Liver (tissue), 9 donors: ENCODE data around the gene NDFIP2. TPM values are rescaled to one million over a fixed set of nuclear protein-coding genes. Genes with fewer than 3 reads are reported as not detected.

ENCODE experiments used
- DNase-seq: peaks from one replicate; pipeline ENCODE4 v3.0.0-alpha.2; 2017; ENCODE audit warnings: low spot score
- H3K27ac ChIP-seq, 2 donors: one replicate each; pipeline ENCODE4 v1.7.0; 2013; ENCODE audit warnings: inconsistent platforms in 2 of 2, low read length in 2 of 2, control low read depth in 1 of 2, low read depth in 1 of 2, mild to moderate bottlenecking in 1 of 2
- H3K27me3 ChIP-seq, 4 donors: one replicate each; pipeline versions ENCODE4 v1.6.1 to v1.7.0; 2013; ENCODE audit warnings: low read length in 3 of 4, inconsistent platforms in 1 of 4, mild to moderate bottlenecking in 1 of 4, moderate library complexity in 1 of 4; ENCODE audit not compliant: control insufficient read depth in 4 of 4, insufficient read depth in 4 of 4
- H3K36me3 ChIP-seq, 4 donors: one replicate each; pipeline versions ENCODE4 v1.6.1 to v1.7.0; 2013; ENCODE audit warnings: low read length in 3 of 4, mild to moderate bottlenecking in 3 of 4, low read depth in 1 of 4, moderate library complexity in 1 of 4; ENCODE audit not compliant: control insufficient read depth in 4 of 4, insufficient read depth in 3 of 4
- H3K4me1 ChIP-seq, 4 donors: one replicate each; pipeline versions ENCODE4 v1.6.1 to v1.7.0; 2013; ENCODE audit warnings: low read length in 3 of 4, mild to moderate bottlenecking in 3 of 4, moderate library complexity in 1 of 4; ENCODE audit not compliant: control insufficient read depth in 4 of 4, insufficient read depth in 4 of 4
- H3K4me3 ChIP-seq, 3 donors: one replicate each; pipeline versions ENCODE4 v1.6.1 to v1.7.0; 2013; ENCODE audit warnings: low read length in 3 of 3, control low read depth in 1 of 3, low read depth in 1 of 3, mild to moderate bottlenecking in 1 of 3
- H3K9ac ChIP-seq, 2 donors: one replicate each; pipeline ENCODE4 v1.7.0; 2013; ENCODE audit warnings: low read length in 2 of 2, mild to moderate bottlenecking in 2 of 2, moderate library complexity in 2 of 2, control low read depth in 1 of 2, low read depth in 1 of 2
- H3K9me3 ChIP-seq, 4 donors: one replicate each; pipeline versions ENCODE4 v1.6.1 to v1.7.0; 2013; ENCODE audit warnings: low read length in 3 of 4; ENCODE audit not compliant: control insufficient read depth in 4 of 4
- ATF3 ChIP-seq: IDR thresholded peaks from 2 replicates; pipeline ENCODE4 v1.6.1; 2016; ENCODE audit warnings: antibody characterized with exemption
- CTCF ChIP-seq: fragments of 150-350 bp; IDR thresholded peaks from 2 replicates; pipeline ENCODE4 v1.5.1; 2017; ENCODE audit warnings: improper control_type of control experiment, low read depth, low read length; ENCODE audit not compliant: missing input control
- FOXA1 ChIP-seq: IDR thresholded peaks from 2 replicates; pipeline ENCODE4 v1.6.1; 2016; ENCODE audit warnings: antibody characterized with exemption
- FOXA2 ChIP-seq: IDR thresholded peaks from 2 replicates; pipeline ENCODE4 v1.6.1; 2016; ENCODE audit warnings: antibody characterized with exemption
- GABPA ChIP-seq, 2 donors: IDR thresholded peaks in 1 of 2; conservative IDR thresholded peaks in 1 of 2; 2 replicates each; pipeline ENCODE4 v1.6.1; 2016; ENCODE audit warnings: antibody characterized with exemption in 2 of 2, mild to moderate bottlenecking in 1 of 2, moderate library complexity in 1 of 2
- HNF4G ChIP-seq: IDR thresholded peaks from 2 replicates; pipeline ENCODE4 v1.6.1; 2016; ENCODE audit warnings: antibody characterized with exemption
- JUND ChIP-seq, 2 donors: IDR thresholded peaks; 2 replicates each; pipeline ENCODE4 v1.6.1; 2016; ENCODE audit warnings: antibody characterized with exemption in 2 of 2
- MAX ChIP-seq: IDR thresholded peaks from 2 replicates; pipeline ENCODE4 v1.6.1; 2016; ENCODE audit warnings: antibody characterized with exemption
- NR2F2 ChIP-seq: IDR thresholded peaks from 2 replicates; pipeline ENCODE4 v1.6.1; 2016; ENCODE audit warnings: antibody characterized with exemption
- RAD21 ChIP-seq, 2 donors: IDR thresholded peaks; 2 replicates each; pipeline ENCODE4 v1.6.1; 2016; ENCODE audit warnings: antibody characterized with exemption in 2 of 2, mild to moderate bottlenecking in 2 of 2
- REST ChIP-seq: IDR thresholded peaks from 2 replicates; pipeline ENCODE4 v1.6.1; 2016; ENCODE audit warnings: antibody characterized with exemption, mild to moderate bottlenecking
- RXRA ChIP-seq, 2 donors: IDR thresholded peaks; 2 replicates each; pipeline ENCODE4 v1.6.1; 2017 to 2018; ENCODE audit warnings: antibody characterized with exemption in 2 of 2, mild to moderate bottlenecking in 1 of 2
- SP1 ChIP-seq: IDR thresholded peaks from 2 replicates; pipeline ENCODE4 v1.6.1; 2018; ENCODE audit warnings: antibody characterized with exemption, mild to moderate bottlenecking
- TAF1 ChIP-seq: conservative IDR thresholded peaks from 2 replicates; pipeline ENCODE4 v1.6.1; 2016; ENCODE audit warnings: antibody characterized with exemption, mild to moderate bottlenecking
- YY1 ChIP-seq: IDR thresholded peaks from 2 replicates; pipeline ENCODE4 v1.6.1; 2016; ENCODE audit warnings: antibody characterized with exemption, mild to moderate bottlenecking
- ZBTB33 ChIP-seq: IDR thresholded peaks from 2 replicates; pipeline ENCODE4 v1.6.1; 2016; ENCODE audit warnings: antibody characterized with exemption
- WGBS: extraction: QIAGEN DNeasy Blood & Tissue Kit; methylation state at CpG from one replicate; pipeline ENCODE4 v1.1.7; 2013; 5-methylcytosine and 5-hydroxymethylcytosine counted together
- polyA plus RNA-seq, 2 donors: library from polyadenylated mRNA; stranded (reverse) in 1 of 2; unstranded in 1 of 2; fragments of 200-250 nt in 1 of 2; fragments of >200 nt in 1 of 2; fragmentation: Nextera tagmentation in 1 of 2; extraction: Ambion mirVana in 1 of 2; gene quantifications; one replicate each; pipeline versions ENCODE4 v1.2.1 to v1.2.3, GENCODE V29; 2013 to 2015
- total RNA-seq, 2 donors: library from RNA; depleted of rRNA; stranded (reverse); fragments of >200 nt; gene quantifications; one replicate each; pipeline ENCODE4 v1.2.3, GENCODE V29; 2014
- donor health status: healthy.
- donor health status: healthy.
- donor health status: healthy.
- donor health status: healthy.
- donor health status: healthy.

The NDFIP2 gene
- total and polyA plus RNA-seq, 4 donors, result 15.5 to 22.2 (median 16.3) TPM

- WGBS, result 69% methylated on average over 4 of the region's 4 CpGs
- DNase-seq, result no peak
- TF ChIP-seq CTCF, result no peak
- no peak for TF ChIP-seq FOXA1
- no peak for TF ChIP-seq MAX
- TF ChIP-seq REST, result no peak
- TF ChIP-seq TAF1, result no peak
- TF ChIP-seq ZBTB33, result no peak
- TF ChIP-seq YY1, result no peak
- TF ChIP-seq NR2F2, result no peak
- TF ChIP-seq JUND (IDR thresholded peaks at IDR 0.05), result no peak
- no peak for TF ChIP-seq FOXA2
- no peak for TF ChIP-seq HNF4G
- no peak for TF ChIP-seq ATF3
- Histone ChIP-seq H3K9me3 (no peaks in the 10 kb centered on the region), H3K4me3 (no peak overlapping the region), H3K9ac (no peak overlapping the region), H3K27ac (no peak overlapping the region), H3K36me3 (no peaks in the 10 kb centered on the region), H3K4me1 (peaks cover 0 to 19% (median 7%) of the 10 kb centered on the region in 4 donors), H3K27me3 (no peaks in the 10 kb centered on the region)
Measured at GRCh38 chr13:79491715-79492114, 10.8 kb downstream of the NDFIP2 start.

GRCh38 chr13:79492313-79492798 is 11.4 kb downstream of the NDFIP2 start:
- no peaks in the 10 kb centered on the region for H3K27me3 ChIP-seq
- H3K9ac ChIP-seq, result no peak overlapping the region
- no peak for TF ChIP-seq FOXA1
- no peak for TF ChIP-seq GABPA (IDR thresholded peaks at IDR 0.05 in 1 of 2, conservative IDR thresholded peaks at IDR 0.05 in 1 of 2)
- no peak for TF ChIP-seq SP1
- TF ChIP-seq ATF3, result no peak
- no peak for TF ChIP-seq FOXA2
- no peak for TF ChIP-seq MAX
- no peak for TF ChIP-seq HNF4G
- TF ChIP-seq JUND (IDR thresholded peaks at IDR 0.05), result no peak
- no peak for TF ChIP-seq REST
- no peak for TF ChIP-seq RAD21 (IDR thresholded peaks at IDR 0.05)
- TF ChIP-seq RXRA (IDR thresholded peaks at IDR 0.05), result no peak
- TF ChIP-seq YY1, result no peak
- TF ChIP-seq TAF1, result no peak
- no peak for TF ChIP-seq ZBTB33
- H3K4me3 ChIP-seq, result no peak overlapping the region
- 86% methylated on average over 5 of the region's 5 CpGs for WGBS
- peaks cover 0 to 16% (median 6%) of the 10 kb centered on the region in 4 donors for H3K4me1 ChIP-seq
- no peaks in the 10 kb centered on the region for H3K9me3 ChIP-seq
- H3K27ac ChIP-seq, result no peak overlapping the region
- H3K36me3 ChIP-seq, result no peaks in the 10 kb centered on the region
- DNase-seq, result no peak
